GM12878 (cell line): ENCODE measurements around the gene UVRAG.

Source experiments
- POLR2A ChIP-seq: IDR thresholded peaks from 2 replicates; pipeline ENCODE4 v1.6.1; 2011; ENCODE audit warnings: low read depth, mild to moderate bottlenecking, low read length
- RCOR1 ChIP-seq: conservative IDR thresholded peaks from 2 replicates; pipeline ENCODE4 v1.6.1; 2012; ENCODE audit warnings: low read depth, low read length, improper control_type of control experiment
- RFX5 ChIP-seq: IDR thresholded peaks from 2 replicates; pipeline ENCODE4 v1.6.1; 2011; ENCODE audit warnings: low read depth, low read length, improper control_type of control experiment

DNA sequence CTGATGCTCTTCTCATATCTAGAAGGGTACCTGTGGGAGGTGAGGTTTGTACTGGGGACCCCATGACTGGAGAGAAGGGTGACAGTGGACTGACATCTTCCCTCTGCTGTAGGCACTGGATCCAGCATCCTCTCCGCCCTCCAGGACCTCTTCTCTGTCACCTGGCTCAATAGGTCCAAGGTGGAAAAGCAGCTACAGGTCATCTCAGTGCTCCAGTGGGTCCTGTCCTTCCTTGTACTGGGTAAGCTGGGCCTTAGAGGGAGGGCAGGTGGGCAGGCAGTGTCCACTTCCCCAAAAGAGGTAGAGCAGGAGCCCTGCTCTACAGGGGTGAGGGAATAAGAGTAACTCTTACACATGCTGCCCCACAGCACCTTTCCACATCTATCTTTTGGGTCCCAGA, 30.5 kb upstream of the UVRAG start:
- TF ChIP-seq RFX5 (no peak), RCOR1 (no peak), POLR2A (no peak)
